BJ (cell line): ENCODE results near the gene SIVA1. TPM values are rescaled to one million over a fixed set of nuclear protein-coding genes. Genes with fewer than 3 reads are reported as not detected.

Experiments
- CTCF ChIA-PET: fragments of 350-600 bp; formaldehyde crosslinking; extraction: SDS; loops from one replicate; lab custom pipeline; 2021; ENCODE audit warnings: antibody characterized with exemption, inconsistent platforms; lab: Yijun Ruan, JAX
- POLR2A ChIA-PET: fragments of 300-600 bp; sonication (Branson Sonifier 250); formaldehyde crosslinking; extraction: SDS; loops from one replicate; lab custom pipeline; 2021; ENCODE audit warnings: antibody characterized with exemption; lab: Charles Lee
- DNase-seq: peaks from one replicate; pipeline ENCODE4 v3.0.0-alpha.2; 2011; ENCODE audit warnings: low read depth
- H3K27me3 ChIP-seq: 2 replicates; pipeline ENCODE4 v1.6.0; 2011; ENCODE audit warnings: low read length; ENCODE audit not compliant: control insufficient read depth, insufficient read depth
- H3K36me3 ChIP-seq: 2 replicates; pipeline ENCODE4 v1.5.1; 2011; ENCODE audit warnings: low read length; ENCODE audit not compliant: control insufficient read depth, insufficient read depth
- H3K4me3 ChIP-seq: 2 replicates; pipeline ENCODE4 v1.5.1; 2011; ENCODE audit warnings: low read depth, mild to moderate bottlenecking, control low read depth, low read length
- CTCF ChIP-seq: IDR thresholded peaks from 2 replicates; pipeline ENCODE4 v1.5.1; 2011; ENCODE audit warnings: low read depth, mild to moderate bottlenecking, control low read depth, inconsistent platforms, low read length, moderate library complexity; ENCODE audit not compliant: insufficient read depth
- polyA plus RNA-seq: library from polyadenylated mRNA; depleted of rRNA; stranded (reverse); fragments of >200 nt; gene quantifications from 2 replicates; pipeline ENCODE4 v1.2.3, GENCODE V29; 2011

SIVA1 gene
- polyA plus RNA-seq, 1 experiment = 116 TPM

- Histone ChIP-seq H3K36me3 (peaks cover 26% of the 10 kb centered on the region), H3K4me3 (no peak overlapping the region), H3K27me3 (no peaks in the 10 kb centered on the region)
- no peak for TF ChIP-seq CTCF
- ChIA-PET CTCF (interaction anchor here (1.6 to 6.3 kb wide), 2 partner anchors 9 to 11 kb away, joined by 3 to 33 read pairs; no protein-coding TSS in a partner anchor), POLR2A (interaction anchor here (0.5 kb wide), 1 partner anchor 98 kb away, joined by 3 read pairs; no protein-coding TSS in a partner anchor)
- DNase-seq = no peak
These were observed 27.6 kb downstream of the SIVA1 start for GRCh38 chr14:104780513-104781030.

GRCh38 chr14:104781271-104782077, 28.5 kb downstream of the SIVA1 start:
- DNase-seq = no peak
- ChIA-PET CTCF (interaction anchor here (0.7 to 6.3 kb wide), 4 partner anchors 8 to 17 kb away, joined by 3 to 33 read pairs (median 3); no protein-coding TSS in a partner anchor), POLR2A (no interaction called here)
- TF ChIP-seq CTCF = no peak
- Histone ChIP-seq H3K4me3 (no peak overlapping the region), H3K27me3 (no peaks in the 10 kb centered on the region), H3K36me3 (peaks cover 23% of the 10 kb centered on the region)

- CTCF ChIA-PET = interaction anchor here (1.3 to 6.3 kb wide), 2 partner anchors 12 kb away, joined by 3 to 33 read pairs; no protein-coding TSS in a partner anchor
- TF ChIP-seq CTCF = no peak
- H3K36me3 ChIP-seq = peaks cover 25% of the 10 kb centered on the region
- H3K27me3 ChIP-seq = no peaks in the 10 kb centered on the region
- POLR2A ChIA-PET = no interaction called here
- H3K4me3 ChIP-seq = no peak overlapping the region
- DNase-seq = no peak
These were observed 29.3 kb downstream of the SIVA1 start for GRCh38 chr14:104782086-104782807.

- ChIA-PET POLR2A (no interaction called here), CTCF (interaction anchor here (6.3 kb wide), 1 partner anchor 13 kb away, joined by 33 read pairs; no protein-coding TSS in a partner anchor)
- Histone ChIP-seq H3K4me3 (no peak overlapping the region), H3K27me3 (no peaks in the 10 kb centered on the region), H3K36me3 (peaks cover 27% of the 10 kb centered on the region)
- DNase-seq = no peak
- TF ChIP-seq CTCF = no peak
These were observed 29.8 kb downstream of the SIVA1 start for GRCh38 chr14:104782808-104783139.
